Mucosa of gallbladder (tissue), 1 donor: Measurements from ENCODE around the gene ALK. TPM values are rescaled to one million over a fixed set of nuclear protein-coding genes. Genes with fewer than 3 reads are reported as not detected.
"Not testable (repeated sequence)": the region's sequence is repeated elsewhere in the genome, so short reads cannot be mapped to it uniquely, and the experiment has no call there.

ENCODE experiments used
- DNase-seq: peaks from one replicate; pipeline ENCODE4 v3.0.0-alpha.2; 2020; ENCODE audit warnings: low spot score
- total RNA-seq: library from RNA; stranded (reverse); gene quantifications from one replicate; pipeline ENCODE4 v1.2.1, GENCODE V29; 2021
- donor health status: DM: no; HTN: no; CAD: no.

The ALK gene
- total RNA-seq, 1 donor from 2014 or later, result 0.20 TPM

- DNase-seq, result peak; percentile 28
These were observed 640.1 kb downstream of the ALK start for GRCh38 chr2:29281086-29281915.

DNA sequence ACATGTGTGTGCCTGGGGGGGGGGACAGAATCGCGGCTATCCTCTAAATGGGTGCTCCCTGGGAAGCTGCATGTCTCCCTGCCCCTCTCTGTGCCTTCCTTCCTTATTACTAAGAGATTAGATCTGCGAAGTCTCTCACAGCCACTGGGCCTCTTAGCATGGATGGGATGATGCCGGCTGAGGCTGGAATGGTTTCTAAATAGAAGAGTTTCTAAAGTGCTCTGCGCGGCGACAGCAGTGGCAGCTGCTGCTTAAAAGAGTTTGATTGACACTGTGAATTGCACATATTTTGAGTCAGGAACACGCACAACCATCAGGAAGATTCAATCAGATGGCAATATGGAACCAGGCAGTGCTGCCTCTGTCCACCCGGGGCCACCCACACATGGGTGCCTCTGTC, 642.4 kb downstream of the ALK start:
- no peak for DNase-seq

- DNase-seq, result no peak
These were observed 645.2 kb downstream of the ALK start for GRCh38 chr2:29276151-29276550.

GRCh38 chr2:29275186-29275585, 646.2 kb downstream of the ALK start:
- no peak for DNase-seq

- DNase-seq, result no peak
These were observed 647.4 kb downstream of the ALK start for GRCh38 chr2:29273685-29274611.

GRCh38 chr2:29273004-29273684, 648.2 kb downstream of the ALK start:
- no peak for DNase-seq

DNA sequence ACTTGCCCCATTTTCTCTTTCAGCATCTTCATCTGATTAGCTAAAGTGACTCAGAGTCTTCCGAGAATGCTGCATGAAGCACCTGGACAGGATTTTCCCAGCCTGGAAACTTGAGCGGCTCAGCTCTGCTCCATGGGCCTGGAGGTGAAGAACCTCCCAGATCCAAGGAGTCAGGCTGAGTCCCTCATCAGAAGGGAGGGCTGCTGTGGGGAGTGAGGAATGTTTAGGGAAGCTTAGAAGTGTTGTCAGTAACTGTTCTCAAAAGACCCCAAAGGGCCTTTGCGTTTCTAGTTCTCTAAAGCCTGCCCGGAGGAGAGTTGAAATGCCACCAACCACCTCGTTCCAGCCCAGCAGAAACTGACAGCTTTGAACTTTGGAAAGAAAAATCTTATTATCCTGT, 649.1 kb downstream of the ALK start:
- DNase-seq, result no peak

GRCh38 chr2:29270701-29271121, 650.7 kb downstream of the ALK start:
- no peak for DNase-seq

DNA sequence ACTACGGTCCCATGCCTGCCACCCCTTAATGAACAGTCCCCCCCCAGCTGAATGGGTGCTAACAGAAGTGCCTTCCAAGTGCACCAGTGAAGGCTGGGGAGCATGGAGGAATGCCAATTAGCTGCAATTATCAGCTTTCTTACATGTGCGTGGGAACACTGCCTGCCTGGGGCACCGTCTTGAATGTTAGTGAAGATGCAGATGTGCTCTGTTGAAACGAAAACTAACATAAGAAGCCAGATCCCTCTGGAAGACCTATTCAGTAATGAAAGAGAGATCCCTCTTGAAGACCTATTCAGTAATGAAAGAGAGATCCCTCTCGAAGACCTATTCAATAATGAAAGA, 651.6 kb downstream of the ALK start:
- no peak for DNase-seq

- no peak for DNase-seq
These were observed 652.2 kb downstream of the ALK start for GRCh38 chr2:29269095-29269764.

DNA sequence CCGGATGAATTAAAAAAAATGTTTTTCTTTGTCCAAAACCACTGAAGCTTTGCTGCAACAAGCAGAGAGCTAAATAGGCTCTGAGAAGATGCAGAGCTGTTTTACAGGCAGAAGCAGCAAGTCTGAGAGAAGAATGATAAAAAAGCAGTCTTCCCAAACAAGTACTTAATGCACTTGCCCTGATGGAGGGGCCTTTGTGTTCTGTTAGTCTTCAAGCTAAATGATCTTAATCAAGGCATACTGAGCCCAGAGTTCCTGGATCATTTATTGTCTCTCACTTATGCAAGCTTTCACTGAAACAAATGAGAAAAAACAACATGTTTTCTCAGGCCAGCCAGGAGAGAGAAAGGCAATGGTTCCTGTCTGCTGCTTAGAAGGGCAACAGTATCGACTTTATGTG, 653.7 kb downstream of the ALK start:
- DNase-seq, result no peak

DNA sequence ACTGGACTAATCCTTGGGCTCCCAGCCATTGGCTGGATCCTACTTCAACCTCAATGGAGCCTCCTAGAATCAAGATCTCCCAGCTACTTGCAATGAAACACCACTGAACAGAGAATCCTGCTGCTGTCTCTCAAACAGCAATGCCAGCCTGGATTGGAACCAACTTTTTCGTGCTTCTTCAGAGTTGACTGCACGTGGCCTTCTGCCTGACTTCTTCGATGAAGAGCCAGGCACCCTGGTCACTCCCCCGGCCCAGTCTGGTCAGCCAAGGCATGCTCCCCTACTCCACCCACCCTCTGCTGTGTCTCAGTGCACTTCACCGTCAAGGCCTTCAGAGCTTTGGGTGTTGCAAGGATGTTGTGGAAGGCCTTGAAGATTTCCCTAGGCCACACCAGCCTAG, 657.5 kb downstream of the ALK start:
- no peak for DNase-seq

GRCh38 chr2:29262681-29263260, 658.6 kb downstream of the ALK start:
- no peak for DNase-seq

DNA sequence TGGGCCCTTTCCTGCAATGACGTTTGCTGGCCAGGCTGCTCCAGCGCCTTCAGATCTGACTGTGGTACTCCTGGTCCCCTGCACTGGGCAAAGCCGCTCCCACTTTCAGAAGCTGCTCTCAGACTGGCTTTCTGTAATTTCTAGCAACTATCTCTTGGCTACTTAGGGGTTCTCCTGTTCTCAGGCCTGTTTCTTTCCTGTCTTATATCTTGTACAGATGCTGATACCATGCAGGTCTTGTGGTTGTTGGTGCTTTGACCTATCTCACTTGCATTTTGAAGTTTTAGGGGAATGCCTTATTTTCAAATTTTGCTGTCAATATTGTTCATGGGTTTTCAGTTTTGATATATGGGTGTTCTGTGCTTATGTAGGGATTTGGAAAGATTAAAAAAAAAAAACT, 660.4 kb downstream of the ALK start:
- DNase-seq, result no peak

GRCh38 chr2:29260142-29260772, 661.1 kb downstream of the ALK start:
- DNase-seq, result no peak

DNA sequence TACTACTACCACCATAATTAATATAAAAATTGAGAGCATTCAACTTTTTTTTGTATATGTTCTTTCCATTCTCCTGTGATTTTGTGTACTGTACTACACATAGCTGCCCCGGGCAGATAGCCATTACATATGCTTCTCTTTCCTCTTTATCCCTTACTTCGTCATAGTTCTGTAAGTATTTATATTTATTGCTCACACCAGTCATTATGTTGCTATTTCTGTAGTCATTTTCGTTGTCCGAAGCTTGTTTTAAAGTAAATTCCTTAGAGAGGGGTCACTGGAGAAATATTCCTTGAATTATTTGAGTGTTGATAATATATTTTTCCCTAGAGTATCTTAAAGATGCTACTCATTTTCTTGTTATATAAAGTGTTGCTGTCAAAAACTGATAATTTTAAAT, 662.2 kb downstream of the ALK start:
- no peak for DNase-seq

DNA sequence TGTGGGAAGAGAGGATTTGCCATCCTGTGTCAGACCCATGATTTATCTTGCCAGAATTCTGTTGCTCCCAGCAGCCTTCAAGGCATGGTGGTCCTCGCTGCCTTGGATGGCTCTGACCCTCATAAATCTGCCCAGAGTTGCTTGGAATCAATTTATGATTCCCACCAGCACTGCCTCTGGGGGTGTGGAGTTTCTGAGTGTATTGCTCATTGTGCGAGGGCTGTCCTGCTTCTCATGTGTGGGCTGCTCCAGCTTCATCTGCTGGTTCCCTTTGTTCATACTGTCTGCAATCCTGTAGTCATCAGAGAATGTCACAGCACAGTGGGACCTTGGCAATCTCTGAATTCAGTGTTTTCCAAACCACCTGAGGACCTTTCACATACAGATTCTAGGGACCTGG, 666.4 kb downstream of the ALK start:
- DNase-seq, result no peak

GRCh38 chr2:29253495-29254275, 667.7 kb downstream of the ALK start:
- not testable (repeated sequence) for DNase-seq

DNA sequence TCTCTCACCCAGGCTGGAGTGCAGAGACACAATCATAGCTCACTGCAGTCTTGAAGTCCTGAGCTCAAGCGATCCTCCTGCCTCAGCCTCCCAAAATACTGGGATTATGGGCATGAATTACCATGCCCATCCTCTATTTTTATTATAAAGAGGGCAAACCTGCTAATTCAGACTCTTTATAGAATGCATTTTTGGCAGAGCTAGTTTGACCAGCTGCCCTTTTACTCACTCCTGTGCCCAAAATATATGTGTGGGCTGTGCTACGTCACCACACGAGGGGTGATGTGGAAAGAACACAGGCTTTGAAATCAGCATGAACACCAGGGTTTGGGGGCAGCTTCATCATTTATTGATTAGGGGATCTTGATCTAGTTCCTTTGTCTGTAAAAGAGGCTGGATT, 668.4 kb downstream of the ALK start:
- DNase-seq, result no peak

DNA sequence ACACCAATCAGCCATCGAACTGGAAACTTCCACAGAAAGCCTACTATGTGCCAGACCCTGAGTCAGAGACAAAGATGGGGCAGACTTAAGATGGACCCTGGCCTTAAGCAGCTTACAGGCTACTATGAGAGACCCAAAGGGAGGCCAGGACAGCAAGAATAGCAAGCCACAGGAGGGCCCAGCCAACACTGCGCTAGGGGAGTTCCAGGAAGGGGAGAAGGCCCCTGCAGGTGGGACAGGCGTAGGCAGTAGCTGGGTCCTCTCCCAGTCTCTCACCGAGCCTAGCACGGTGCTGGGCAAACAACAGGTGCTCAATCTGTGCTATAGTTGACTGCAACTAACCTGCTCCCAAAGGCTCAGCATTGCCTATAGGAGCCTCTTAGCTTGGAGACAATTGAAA, 670.0 kb downstream of the ALK start:
- no peak for DNase-seq
